GM21576 (cell line): ENCODE results near the gene TOMM6.
A peak's percentile ranks its signal among the peaks of the same experiment; 100 is the strongest.

Experiments used
- ATAC-seq: cut with Tn5 transposase; IDR thresholded peaks from one replicate; pipeline ENCODE4 v1.9.1; 2021; ENCODE audit warnings: mild to moderate bottlenecking, moderate library complexity; ENCODE audit not compliant: unreplicated experiment

The TOMM6 gene

GRCh38 chr6:41787219-41787917 is at the start of gene TOMM6:
Gene TOMM6 (plus strand): TSS chr6:41787694. CDS start chr6:41787698, 4 bp downstream.
- ATAC-seq: peak; percentile 77

- ATAC-seq: no peak
These were observed 48.5 kb upstream of the TOMM6 start for GRCh38 chr6:41739041-41739440.

DNA sequence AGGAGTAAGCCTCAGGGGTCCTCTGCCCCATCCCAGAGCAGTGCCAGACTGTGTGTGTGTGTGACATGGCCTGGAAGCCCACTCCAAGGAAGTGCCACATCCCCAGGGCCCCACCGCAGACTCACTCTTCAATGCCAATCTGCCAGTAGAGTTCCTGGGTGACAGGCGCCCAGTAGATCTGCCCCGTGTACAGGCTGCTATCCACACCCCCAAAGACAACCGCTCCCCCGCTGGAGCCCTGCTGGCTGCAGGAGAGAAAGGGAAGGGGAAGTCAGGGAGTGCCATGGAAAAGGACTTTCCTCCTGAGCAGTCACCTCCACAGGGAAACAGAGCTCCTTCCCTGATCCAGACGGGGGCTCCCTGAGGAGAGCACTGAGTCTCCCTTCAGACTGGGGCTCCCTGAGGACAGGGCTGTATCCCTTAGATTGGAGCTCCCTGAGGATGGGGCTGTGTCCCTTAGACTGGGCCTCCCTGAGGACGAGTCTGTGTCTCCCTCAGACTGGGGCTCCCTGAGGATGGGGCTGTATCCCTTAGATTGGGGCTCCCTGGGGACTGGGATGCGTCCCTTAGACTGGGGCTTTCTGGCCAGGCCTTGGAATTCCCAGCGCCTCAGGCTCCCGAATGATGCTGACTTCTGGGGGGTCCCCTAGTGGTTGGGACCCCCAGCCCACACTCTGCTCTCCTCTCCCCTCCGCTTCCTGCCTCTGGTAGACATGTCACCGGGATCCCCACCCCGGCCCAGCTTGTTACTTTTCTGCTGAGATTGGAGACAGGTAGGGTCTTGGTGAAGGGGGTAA is 46.9 kb upstream of the TOMM6 start:
- ATAC-seq: no peak

DNA sequence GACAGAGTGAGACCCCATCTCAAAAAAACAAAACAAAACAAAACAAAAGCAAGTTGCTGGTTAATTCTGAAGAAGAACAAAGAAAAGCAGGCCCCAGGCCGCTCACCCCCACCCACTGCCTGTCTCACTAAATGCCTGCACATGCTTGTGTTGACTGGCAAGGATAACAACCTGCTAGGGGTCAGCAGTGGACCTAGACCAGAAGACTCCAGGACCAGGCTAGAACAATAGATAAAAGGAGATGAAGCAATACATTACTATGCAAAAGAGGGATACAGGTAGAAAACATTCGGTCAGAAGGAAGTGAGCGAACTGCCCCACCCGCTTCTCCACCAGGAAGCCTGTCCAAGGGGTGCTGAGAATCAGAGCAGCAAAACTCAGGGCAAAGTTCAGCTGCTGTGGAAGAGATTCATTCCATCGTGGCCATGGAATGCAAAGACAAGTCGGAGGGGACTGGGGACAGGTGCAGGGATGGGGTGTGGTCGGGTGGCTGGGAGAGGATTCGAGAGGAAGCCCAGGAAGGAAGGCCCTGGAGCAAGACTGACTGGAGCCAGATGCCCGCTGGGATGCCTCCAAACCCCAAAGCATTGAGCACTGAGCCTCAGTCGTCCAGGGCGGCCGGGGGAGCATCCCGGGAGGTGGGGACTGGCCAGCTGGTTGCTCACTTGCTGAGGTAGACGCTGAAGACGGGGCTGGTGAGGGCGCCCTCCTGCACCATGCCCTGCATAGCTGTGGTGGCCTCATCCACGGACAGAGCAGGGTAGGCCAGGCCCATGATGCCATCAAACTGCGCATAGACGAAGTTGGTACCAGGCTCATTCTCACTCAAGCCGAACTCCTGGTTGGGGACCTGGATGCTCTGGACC is 45.6 kb upstream of the TOMM6 start:
- no peak for ATAC-seq

GRCh38 chr6:41743406-41744235 is 43.9 kb upstream of the TOMM6 start:
- ATAC-seq: no peak

GRCh38 chr6:41744236-41744787 is 43.2 kb upstream of the TOMM6 start:
- ATAC-seq: no peak

GRCh38 chr6:41746107-41746506 is 41.4 kb upstream of the TOMM6 start:
- ATAC-seq: no peak

DNA sequence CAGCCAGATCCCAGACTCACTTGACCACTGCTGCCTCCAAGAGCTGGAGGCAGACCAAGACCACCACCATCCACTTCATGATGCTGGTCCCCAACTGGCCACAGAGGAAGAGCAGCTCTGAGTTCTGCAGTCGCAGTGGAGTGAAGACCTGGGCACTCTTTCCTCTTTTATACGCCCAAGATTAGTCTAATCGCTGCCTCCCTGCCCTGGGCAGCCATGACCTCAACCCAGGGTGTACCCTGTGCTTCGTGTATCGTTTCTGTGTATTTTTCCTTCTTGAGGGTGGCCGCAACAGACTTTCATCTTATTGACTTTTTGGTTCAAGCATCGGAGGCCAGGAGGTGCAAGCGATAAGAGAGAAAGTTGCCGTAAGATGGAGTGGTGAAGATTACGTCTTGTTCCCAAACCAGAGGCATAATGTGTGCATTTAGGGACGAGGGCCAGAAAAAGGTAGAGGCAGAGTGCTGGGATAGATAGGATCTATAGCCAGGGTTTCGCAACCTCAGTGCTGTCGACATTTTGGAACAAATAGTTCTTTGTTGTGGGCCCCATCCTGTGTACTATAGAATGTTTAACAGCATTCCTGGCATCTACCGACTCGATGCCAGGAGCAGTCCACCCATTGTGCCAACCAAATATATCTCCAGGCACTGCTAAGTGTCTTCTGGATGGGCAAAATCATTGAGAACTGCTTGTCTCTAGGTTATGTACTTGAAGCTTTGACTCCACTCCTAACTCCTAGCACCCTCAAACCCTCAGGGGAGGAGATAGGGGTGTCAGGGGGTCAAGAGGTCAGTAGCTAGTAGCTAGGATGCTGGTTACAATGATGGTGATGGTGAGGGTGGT is 40.0 kb upstream of the TOMM6 start, which contains the start of gene PGC:
Gene PGC, minus strand, starts transcription at position 142 of the 846 bp plus-strand sequence. Its CDS starts 63 bp downstream, at position 79.
- no peak for ATAC-seq

GRCh38 chr6:41748102-41748477 is 39.4 kb upstream of the TOMM6 start:
- no peak for ATAC-seq

DNA sequence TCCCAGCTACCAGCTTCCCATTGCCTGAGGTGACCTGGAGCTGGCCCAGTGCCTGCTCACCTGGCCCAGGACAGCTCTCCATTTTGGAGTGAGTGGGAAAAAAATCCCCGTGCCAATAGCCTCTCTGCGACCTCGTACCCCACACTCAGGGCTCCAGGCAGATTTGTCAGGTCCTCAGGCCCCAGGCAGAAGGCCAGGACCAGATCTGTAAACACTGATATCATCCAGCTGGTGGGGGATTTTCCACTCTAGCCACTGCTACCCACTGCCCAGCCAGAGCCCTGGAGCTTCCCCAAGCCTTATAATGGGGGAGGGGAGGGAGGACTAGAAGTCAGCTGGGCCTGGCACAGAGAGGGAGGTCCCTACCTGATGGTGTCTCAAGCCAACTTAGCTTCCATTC is 39.0 kb upstream of the TOMM6 start:
- no peak for ATAC-seq

- ATAC-seq: no peak
These were observed 37.1 kb upstream of the TOMM6 start for GRCh38 chr6:41750374-41750773.

- ATAC-seq: no peak
These were observed 31.6 kb upstream of the TOMM6 start for GRCh38 chr6:41755895-41756294.

DNA sequence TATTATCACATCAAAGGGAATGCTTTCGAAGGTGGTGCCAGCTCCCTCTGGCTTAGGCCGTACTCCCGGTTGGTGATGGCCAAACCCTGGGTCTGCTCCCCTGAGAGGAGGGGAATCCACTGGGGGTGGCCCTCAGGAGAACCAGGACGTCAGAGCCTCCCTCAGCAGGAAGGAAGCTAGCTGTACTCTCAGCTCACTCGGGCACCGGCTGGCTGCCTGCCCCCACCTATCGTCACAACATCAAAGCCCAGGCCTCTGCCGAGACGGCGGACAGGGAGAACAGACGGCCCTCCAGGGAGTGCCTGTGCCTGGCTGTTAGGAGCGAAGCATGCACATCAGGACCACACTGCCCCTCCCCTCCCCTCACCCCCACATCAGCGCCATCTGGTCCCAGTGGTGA is 31.1 kb upstream of the TOMM6 start:
- ATAC-seq: no peak

GRCh38 chr6:41757271-41757670 is 30.2 kb upstream of the TOMM6 start:
- ATAC-seq: no peak

GRCh38 chr6:41757931-41758640 is 29.4 kb upstream of the TOMM6 start:
- ATAC-seq: no peak

GRCh38 chr6:41758641-41759035 is 28.9 kb upstream of the TOMM6 start:
- ATAC-seq: no peak

DNA sequence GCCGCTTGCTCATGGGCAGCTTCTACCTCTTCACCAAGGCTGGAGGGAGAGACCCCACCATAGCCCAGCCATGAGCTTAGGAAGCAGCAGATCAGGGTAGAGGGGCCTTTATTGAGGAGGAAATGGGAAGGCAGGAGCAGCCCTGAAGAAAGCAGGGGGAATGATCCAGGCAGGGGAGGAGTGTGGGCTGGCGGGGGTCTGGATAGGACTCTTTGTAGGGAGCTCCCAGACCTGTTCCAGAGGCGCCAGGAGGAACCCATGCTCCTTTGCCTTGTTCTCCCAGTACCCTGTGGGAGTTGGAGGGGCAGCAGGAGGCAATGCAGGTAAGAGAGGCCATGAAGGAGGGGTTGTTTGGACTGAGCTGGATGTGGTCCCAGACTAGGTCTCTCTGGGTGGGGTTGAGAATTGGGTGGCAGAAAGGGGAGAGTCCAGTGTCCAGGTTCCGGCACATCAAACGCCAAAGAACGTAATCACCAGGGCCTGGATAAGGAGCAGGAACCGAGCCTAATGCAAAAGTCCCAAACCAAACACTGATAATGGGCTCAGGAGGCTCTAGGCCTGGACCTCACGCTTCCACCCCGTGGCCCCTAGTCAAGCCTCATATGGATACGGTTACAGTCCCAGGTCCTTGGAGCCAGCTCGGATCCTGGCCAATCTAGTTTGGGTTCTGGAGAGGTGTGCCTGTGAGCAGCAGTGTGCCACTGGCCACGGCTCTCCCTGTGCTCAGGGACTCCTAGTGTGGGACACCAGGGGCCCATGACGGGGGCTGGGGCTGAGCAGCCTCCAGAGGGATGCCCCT is 28.2 kb upstream of the TOMM6 start:
- no peak for ATAC-seq
